Kidney (tissue), 14 donors: ENCODE results near the gene DHX16. TPM values are rescaled to one million over a fixed set of nuclear protein-coding genes. Genes with fewer than 3 reads are reported as not detected.

Experiments
- DNase-seq, 5 donors: peaks; one replicate each; pipeline ENCODE4 v3.0.0-alpha.2; 2013 to 2020
- FAIRE-seq: peaks from 2 replicates; lab custom pipeline; 2012; peaks lifted over from hg19 to GRCh38; lab: Jason Lieb, UNC
- H3K27ac ChIP-seq, 2 donors: one replicate each; pipeline ENCODE4 v1.7.0; 2013; ENCODE audit warnings: low read depth in 2 of 2, low read length in 2 of 2, inconsistent platforms in 1 of 2
- H3K27me3 ChIP-seq: one replicate; pipeline ENCODE4 v1.7.1; 2013; ENCODE audit warnings: low read length, inconsistent platforms; ENCODE audit not compliant: control insufficient read depth, insufficient read depth
- H3K36me3 ChIP-seq, 3 donors: one replicate each; pipeline versions ENCODE4 v1.7.0 to v1.7.1; 2013; ENCODE audit warnings: low read length in 3 of 3, control low read depth in 1 of 3, inconsistent platforms in 1 of 3; ENCODE audit not compliant: insufficient read depth in 3 of 3, control insufficient read depth in 2 of 3
- H3K4me1 ChIP-seq, 3 donors: one replicate each; pipeline versions ENCODE4 v1.7.0 to v1.7.1; 2013; ENCODE audit warnings: low read length in 3 of 3, inconsistent platforms in 1 of 3, low read depth in 1 of 3; ENCODE audit not compliant: control insufficient read depth in 2 of 3, insufficient read depth in 2 of 3
- H3K4me3 ChIP-seq, 3 donors: one replicate each; pipeline versions ENCODE4 v1.7.0 to v1.8.1; 2013; ENCODE audit warnings: low read length in 3 of 3, control low read depth in 1 of 3, inconsistent platforms in 1 of 3
- H3K9ac ChIP-seq, 3 donors: one replicate each; pipeline versions ENCODE4 v1.7.0 to v1.7.1; 2013; ENCODE audit warnings: low read length in 3 of 3, control low read depth in 1 of 3, inconsistent platforms in 1 of 3
- H3K9me3 ChIP-seq, 3 donors: one replicate each; pipeline versions ENCODE4 v1.7.0 to v1.7.1; 2013; ENCODE audit warnings: low read length in 3 of 3, control low read depth in 1 of 3, inconsistent platforms in 1 of 3; ENCODE audit not compliant: control insufficient read depth in 2 of 3, insufficient read depth in 1 of 3
- CTCF ChIP-seq: IDR thresholded peaks from 3 replicates; pipeline ENCODE4 v1.5.1; 2012; ENCODE audit warnings: mild to moderate bottlenecking, moderate library complexity, borderline replicate concordance; ENCODE audit not compliant: insufficient read depth; ENCODE audit errors: extremely low read depth
- intact Hi-C: fragments of 100-400 bp; cut with DNase I; formaldehyde crosslinking; loops from one replicate; pipeline ENCODE4 v1.11.1; 2022
- polyA plus RNA-seq: library from polyadenylated mRNA; stranded (reverse); fragments of 350-450 nt; fragmentation: Illumina TruSeq; extraction: RNeasy Lipid Tissue Mini Kit (QIAGEN cat#74804); gene quantifications from one replicate; pipeline ENCODE4 v1.2.3, GENCODE V29; 2014; ENCODE audit warnings: low read depth, low replicate concordance; ENCODE audit not compliant: insufficient read depth
- total RNA-seq: library from RNA; stranded (reverse); fragmentation: NEBNext Ultra II Directional; extraction: Animal tissue kit (Norgen Biotek cat#: 25700); gene quantifications from one replicate; pipeline ENCODE4 v1.2.1, GENCODE V29; 2021
- donor health status: control.
- donor health status: control.
- donor health status: control.
- donor health status: control.
- donor health status: control.
- donor health status: DM: yes; HTN: yes; CAD: no.
- donor health status: Normal renal cell carcinoma (clear cell type).

The DHX16 gene
- total and polyA plus RNA-seq, 2 donors from 2014 or later = 26.7 to 30.5 TPM

GRCh38 chr6:30686009-30686907, 13.5 kb upstream of the DHX16 start, which contains the start of gene PPP1R18:
PPP1R18 (minus strand) TSS chr6:30686645; CDS start chr6:30686018, 627 bp downstream.
- H3K27me3 ChIP-seq = no peaks in the 10 kb centered on the region
- peak within 1 kb of the TSS; percentile 97 to 98 for H3K27ac ChIP-seq
- peak within 1 kb of the TSS; percentile 77 to 88 (median 79) for H3K4me3 ChIP-seq
- H3K9me3 ChIP-seq = no peaks in the 10 kb centered on the region
- H3K36me3 ChIP-seq = no peaks in the 10 kb centered on the region
- H3K9ac ChIP-seq = peak within 1 kb of the TSS; percentile 72 to 94 (median 91)
- TF ChIP-seq CTCF = no peak
- H3K4me1 ChIP-seq = peaks cover 3 to 22% (median 22%) of the 10 kb centered on the region in 3 donors
- no peak for FAIRE-seq
- peak in 4 of 5 donors; percentile 69 to 95 (median 78) for DNase-seq
- intact Hi-C loops = no loop called here

- Histone ChIP-seq H3K27me3 (no peaks in the 10 kb centered on the region), H3K4me3 (peak overlapping the region; percentile 77 to 88 (median 79)), H3K36me3 (no peaks in the 10 kb centered on the region), H3K9ac (peak overlapping the region in 2 of 3 donors; percentile 91 to 94), H3K27ac (peak overlapping the region; percentile 97 to 98), H3K4me1 (peaks cover 3 to 20% (median 18%) of the 10 kb centered on the region in 3 donors), H3K9me3 (no peaks in the 10 kb centered on the region)
- peak in 1 of 5 donors; percentile 76 for DNase-seq
- FAIRE-seq = no peak
- TF ChIP-seq CTCF = no peak
- intact Hi-C loops = no loop called here
Measured at GRCh38 chr6:30685157-30686008, 12.6 kb upstream of the DHX16 start.

GRCh38 chr6:30684386-30685156, 11.8 kb upstream of the DHX16 start:
- H3K9me3 ChIP-seq = no peaks in the 10 kb centered on the region
- no peaks in the 10 kb centered on the region for H3K36me3 ChIP-seq
- intact Hi-C loops = loop anchor here (5.0 kb wide), 1 partner anchor 38 kb away; the partner anchor contains the start of gene TUBB
- H3K9ac ChIP-seq = peak overlapping the region in 2 of 3 donors; percentile 77 to 94
- no peaks in the 10 kb centered on the region for H3K27me3 ChIP-seq
- H3K4me1 ChIP-seq = peaks cover 0 to 22% (median 11%) of the 10 kb centered on the region in 3 donors
- H3K4me3 ChIP-seq = peak overlapping the region; percentile 40 to 77 (median 67)
- H3K27ac ChIP-seq = peak overlapping the region; percentile 97 to 98
- FAIRE-seq = no peak
- DNase-seq = peak in 2 of 5 donors; percentile 29 to 82
- TF ChIP-seq CTCF = no peak
